ENCODE measurements around the gene GCA. TPM values are rescaled to one million over a fixed set of nuclear protein-coding genes. Genes with fewer than 3 reads are reported as not detected.

The GCA gene
- total and polyA plus RNA-seq, 2 of the 13 experiments (the other 11 are each of a cell fraction or from before 2014, with no cell fraction given): 42.0 to 48.3 TPM

- TF ChIP-seq ZNF17 (CRISPR knock-in tag; IDR thresholded peaks at IDR 0.05) (no peak), ATM (IDR thresholded peaks at IDR 0.05; ENCODE audit: borderline replicate concordance) (no peak), ZNF816 (CRISPR knock-in tag; IDR thresholded peaks at IDR 0.05; ENCODE audit: borderline replicate concordance) (peak; percentile 70), ZMYM4 (CRISPR knock-in tag; IDR thresholded peaks at IDR 0.05) (peak; percentile 100), ZNF451 (CRISPR knock-in tag; IDR thresholded peaks at IDR 0.05) (peak; percentile 76; the same call in 1 of the 2 replicates), ZFP82 (CRISPR knock-in tag; IDR thresholded peaks at IDR 0.05; ENCODE audit: borderline replicate concordance) (no peak), CREBL2 (CRISPR knock-in tag; IDR thresholded peaks at IDR 0.05; ENCODE audit: borderline replicate concordance) (peak; percentile 26; the same call in 1 of the 2 replicates), KLF11 (CRISPR knock-in tag; IDR thresholded peaks at IDR 0.05) (no peak; the same call in 1 of the 2 replicates), POGZ (CRISPR knock-in tag; IDR thresholded peaks at IDR 0.05) (peak; percentile 98), ZNF260 (CRISPR knock-in tag; IDR thresholded peaks at IDR 0.05; ENCODE audit: borderline replicate concordance, low read depth) (no peak), TSC22D2 (CRISPR knock-in tag; IDR thresholded peaks at IDR 0.05; ENCODE audit: borderline replicate concordance) (0 out of 2 replicates have a peak, but pooled peaks have one; percentile 27), ZNF350 (CRISPR knock-in tag; IDR thresholded peaks at IDR 0.05; ENCODE audit: borderline replicate concordance, low read depth) (peak; percentile 97), ZNF605 (CRISPR knock-in tag; IDR thresholded peaks at IDR 0.05) (peak; percentile 89), ZNF607 (CRISPR knock-in tag; IDR thresholded peaks at IDR 0.05; ENCODE audit: borderline replicate concordance) (peak; percentile 94; the same call in 1 of the 2 replicates), ZNF781 (CRISPR knock-in tag; IDR thresholded peaks at IDR 0.05; ENCODE audit: borderline replicate concordance, not compliant biosample characterization) (no peak), UBTF (CRISPR knock-in tag; IDR thresholded peaks at IDR 0.05) (peak; percentile 93), ZBTB44 (CRISPR knock-in tag; IDR thresholded peaks at IDR 0.05) (no peak), YY1 (IDR thresholded peaks at IDR 0.05; ENCODE audit: insufficient read depth, insufficient replicate concordance, low read depth, low read length) (peak; percentile 34), ZC3H4 (CRISPR knock-in tag; IDR thresholded peaks at IDR 0.05; ENCODE audit: borderline replicate concordance) (no peak), ZNF101 (CRISPR knock-in tag; IDR thresholded peaks at IDR 0.05; ENCODE audit: borderline replicate concordance, low read depth) (no peak; the same call in 1 of the 2 replicates), THRA (CRISPR knock-in tag; IDR thresholded peaks at IDR 0.05; ENCODE audit: borderline replicate concordance) (peak; percentile 39), ZNF12 (CRISPR knock-in tag; IDR thresholded peaks at IDR 0.05) (no peak; the same call in 1 of the 2 replicates)
These were observed at the start of gene GCA (continued) for GRCh38 chr2:162343824-162344616.
